ENCODE measurements around the gene ISOC2. TPM values are rescaled to one million over a fixed set of nuclear protein-coding genes. Genes with fewer than 3 reads are reported as not detected.
"Not testable (repeated sequence)": the region's sequence is repeated elsewhere in the genome, so short reads cannot be mapped to it uniquely, and the experiment has no call there.

Gene ISOC2
- total and polyA plus RNA-seq, 4 experiments from 2014 or later: 9.9 to 29.4 (median 19.2) TPM

DNA sequence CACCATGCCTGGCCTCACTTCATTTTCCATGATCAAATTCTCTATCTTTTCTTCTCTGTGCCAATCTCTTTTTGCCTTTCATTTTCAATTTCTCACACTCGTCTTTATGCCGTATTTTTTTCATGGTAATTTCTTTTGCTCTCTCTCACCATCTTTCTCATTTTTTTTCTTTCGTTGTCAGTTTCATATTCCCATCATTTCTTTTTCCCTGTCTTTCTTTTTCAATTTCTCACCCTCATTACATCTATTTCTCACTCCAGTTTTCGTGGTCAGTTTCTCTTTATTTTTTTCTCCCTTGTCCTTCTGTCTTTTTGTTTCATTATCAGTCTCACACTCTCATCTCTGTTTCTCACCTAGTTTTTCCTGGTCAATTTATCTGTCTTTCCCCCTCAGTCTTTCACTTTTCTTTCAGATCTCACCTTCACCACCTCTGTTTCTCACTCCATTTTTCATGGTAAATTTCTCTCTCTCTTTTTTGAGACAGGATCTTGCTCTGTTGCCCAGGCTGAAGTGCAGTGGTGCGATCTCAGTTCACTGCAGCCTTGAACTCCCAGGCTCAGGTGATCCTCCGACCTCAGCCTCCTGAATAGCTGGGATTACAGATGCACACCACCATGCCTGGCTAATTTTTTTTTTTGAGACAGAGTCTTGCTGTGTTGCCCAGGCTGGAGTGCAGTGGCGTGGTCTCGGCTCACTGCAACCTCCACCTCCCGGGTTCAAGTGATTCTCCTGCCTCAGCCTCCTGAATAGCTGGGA, 40.9 kb upstream of the ISOC2 start:
- Mint-ChIP-seq H3K4me3 (peak overlapping the region in 2 of 8 donors; percentile 17 to 47), H3K4me1 (peaks cover 5 to 13% (median 10%) of the 10 kb centered on the region in 4 donors), H3K27me3 (no peaks in the 10 kb centered on the region), H3K36me3 (no peaks in the 10 kb centered on the region), H3K9me3 (no peaks in the 10 kb centered on the region), H3K27ac (peak overlapping the region in 4 of 7 donors; percentile 10 to 81 (median 24))
- Histone ChIP-seq H3K4me3 (ENCODE audit: low read length in 2 of 2) (no peak overlapping the region), H3K27me3 (ENCODE audit: insufficient read depth, low read length) (no peaks in the 10 kb centered on the region), H3K36me3 (ENCODE audit: insufficient read depth, low read length) (no peaks in the 10 kb centered on the region), H3K9me3 (ENCODE audit: control insufficient read depth in 1 of 2, low read length in 2 of 2) (no peaks in the 10 kb centered on the region), H3K27ac (ENCODE audit: low read depth, low read length) (no peak overlapping the region), H3K4me1 (ENCODE audit: insufficient read depth, low read length) (peaks cover 4% of the 10 kb centered on the region)
- intact Hi-C loops (cut with micrococcal nuclease): no loop called here
- POLR2A ChIA-PET (ENCODE audit: partially characterized antibody): interaction anchor here (3.2 kb wide), 1 partner anchor 130 kb away, joined by 13 read pairs; no protein-coding TSS in a partner anchor
- CTCF ChIA-PET (ENCODE audit: partially characterized antibody): interaction anchor here (1.8 to 4.3 kb wide), 3 partner anchors 11 to 361 kb away, joined by 19 to 111 read pairs (median 25); partner anchors contain the start of gene ZNF784
- DNase-seq: no peak

DNA sequence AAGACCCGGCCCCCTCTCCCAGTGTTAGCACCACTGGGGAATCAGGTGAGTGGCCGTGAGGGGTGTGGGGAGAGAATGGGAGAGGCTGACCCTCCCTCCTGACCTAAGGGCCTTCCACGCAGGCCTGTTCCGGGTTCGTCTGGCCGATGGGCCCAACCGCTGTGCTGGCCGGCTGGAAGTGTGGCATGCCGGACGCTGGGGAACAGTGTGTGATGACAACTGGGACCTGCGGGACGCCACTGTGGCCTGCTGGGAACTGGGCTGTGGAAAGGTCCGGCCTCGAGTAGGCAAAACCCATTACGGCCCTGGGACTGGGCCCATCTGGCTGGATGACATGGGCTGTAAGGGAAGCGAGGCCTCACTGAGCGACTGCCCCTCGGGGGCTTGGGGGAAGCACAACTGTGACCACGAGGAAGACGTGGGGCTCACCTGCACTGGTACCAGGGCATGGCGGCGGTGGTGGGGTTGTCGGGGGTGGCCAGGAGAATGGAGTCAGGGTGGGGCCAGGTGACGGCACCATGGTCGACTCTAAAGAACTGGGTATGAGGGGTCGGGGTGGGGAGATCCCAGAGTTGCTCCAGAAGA, 39.0 kb upstream of the ISOC2 start:
- no peak for DNase-seq
- Histone ChIP-seq H3K9me3 (ENCODE audit: control insufficient read depth in 1 of 2, low read length in 2 of 2) (no peaks in the 10 kb centered on the region), H3K27me3 (ENCODE audit: insufficient read depth, low read length) (no peaks in the 10 kb centered on the region), H3K36me3 (ENCODE audit: insufficient read depth, low read length) (no peaks in the 10 kb centered on the region), H3K4me1 (ENCODE audit: insufficient read depth, low read length) (peaks cover 4% of the 10 kb centered on the region), H3K4me3 (ENCODE audit: low read length in 2 of 2) (no peak overlapping the region), H3K27ac (ENCODE audit: low read depth, low read length) (no peak overlapping the region)
- Mint-ChIP-seq H3K27ac (no peak overlapping the region), H3K27me3 (peaks cover 0 to under 1% of the 10 kb centered on the region in 2 donors), H3K4me3 (no peak overlapping the region), H3K4me1 (peaks cover 5 to 13% (median 10%) of the 10 kb centered on the region in 4 donors), H3K36me3 (no peaks in the 10 kb centered on the region), H3K9me3 (no peaks in the 10 kb centered on the region)
- intact Hi-C loops (cut with micrococcal nuclease): no loop called here
- ChIA-PET POLR2A (ENCODE audit: partially characterized antibody) (no interaction called here), CTCF (ENCODE audit: partially characterized antibody) (interaction anchor here (1.1 kb wide), 1 partner anchor 359 kb away, joined by 3 read pairs; no protein-coding TSS in a partner anchor)

DNA sequence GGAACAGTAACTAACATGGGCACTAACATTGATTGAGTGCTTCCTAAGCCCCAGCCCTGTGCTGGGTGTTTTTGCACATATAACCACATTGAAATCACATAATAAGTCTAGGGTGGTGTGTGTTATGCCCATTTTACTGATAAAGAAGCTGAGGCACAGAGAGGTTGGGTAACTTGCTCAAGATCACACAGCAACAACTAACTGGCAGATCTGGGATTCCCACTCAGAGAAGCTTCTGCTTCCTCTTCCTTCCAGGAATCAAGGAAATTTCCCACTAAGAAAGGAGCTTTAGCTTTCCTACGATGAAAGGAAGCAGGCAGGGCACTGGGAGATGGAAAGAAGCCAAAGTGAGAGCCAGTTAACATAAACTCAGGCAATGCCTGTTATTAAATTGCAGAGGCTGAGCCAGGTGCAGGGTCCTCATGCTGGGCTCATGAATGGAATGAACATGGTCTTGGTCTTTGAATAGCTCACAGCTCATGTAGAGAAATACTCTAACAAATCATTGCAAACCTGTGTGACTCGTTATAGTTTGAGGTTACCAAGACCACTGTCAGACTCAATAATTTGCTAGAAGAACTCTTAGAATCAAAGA, 36.9 kb upstream of the ISOC2 start:
- H3K27me3 ChIP-seq (ENCODE audit: insufficient read depth, low read length): no peaks in the 10 kb centered on the region
- H3K27ac ChIP-seq (ENCODE audit: low read depth, low read length): no peak overlapping the region
- intact Hi-C loops (cut with micrococcal nuclease): no loop called here
- H3K4me3 ChIP-seq (ENCODE audit: low read length in 2 of 2): no peak overlapping the region
- H3K9me3 Mint-ChIP-seq: no peaks in the 10 kb centered on the region
- DNase-seq: no peak
- no peaks in the 10 kb centered on the region for H3K36me3 Mint-ChIP-seq
- H3K4me1 Mint-ChIP-seq: peaks cover 4 to 7% (median 5%) of the 10 kb centered on the region in 4 donors
- POLR2A ChIA-PET (ENCODE audit: partially characterized antibody): interaction anchor here (1.4 kb wide), 1 partner anchor 22 kb away, joined by 4 read pairs; the partner anchor contains the start of gene ZNF628
- peaks cover 0 to 1% of the 10 kb centered on the region in 2 donors for H3K27me3 Mint-ChIP-seq
- H3K9me3 ChIP-seq (ENCODE audit: control insufficient read depth in 1 of 2, low read length in 2 of 2): no peaks in the 10 kb centered on the region
- CTCF ChIA-PET (ENCODE audit: partially characterized antibody): interaction anchor here (1.7 kb wide), 1 partner anchor 31 kb away, joined by 9 read pairs; no protein-coding TSS in a partner anchor
- no peak overlapping the region for H3K4me3 Mint-ChIP-seq
- H3K27ac Mint-ChIP-seq: no peak overlapping the region
- H3K36me3 ChIP-seq (ENCODE audit: insufficient read depth, low read length): no peaks in the 10 kb centered on the region
- H3K4me1 ChIP-seq (ENCODE audit: insufficient read depth, low read length): peaks cover 1% of the 10 kb centered on the region

DNA sequence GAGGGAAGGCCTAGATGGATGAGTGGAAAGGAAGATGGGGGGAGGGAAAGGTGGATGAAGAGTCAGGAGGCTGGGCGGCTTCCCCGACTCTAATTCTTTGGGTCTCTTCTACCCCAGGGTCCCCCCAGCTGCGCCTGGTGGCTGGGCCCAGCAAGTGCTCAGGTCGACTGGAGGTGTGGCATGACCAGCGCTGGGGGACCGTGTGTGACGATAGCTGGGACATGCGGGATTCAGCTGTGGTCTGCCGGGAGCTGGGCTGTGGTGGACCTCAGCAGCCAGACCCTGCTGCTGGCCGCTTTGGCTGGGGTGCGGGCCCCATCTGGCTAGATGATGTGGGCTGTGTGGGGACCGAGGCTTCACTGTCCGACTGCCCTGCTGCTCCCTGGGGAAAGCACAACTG, 36.3 kb upstream of the ISOC2 start:
- POLR2A ChIA-PET (ENCODE audit: partially characterized antibody): interaction anchor here (1.4 kb wide), 1 partner anchor 21 kb away, joined by 4 read pairs; the partner anchor contains the start of gene ZNF628

DNA sequence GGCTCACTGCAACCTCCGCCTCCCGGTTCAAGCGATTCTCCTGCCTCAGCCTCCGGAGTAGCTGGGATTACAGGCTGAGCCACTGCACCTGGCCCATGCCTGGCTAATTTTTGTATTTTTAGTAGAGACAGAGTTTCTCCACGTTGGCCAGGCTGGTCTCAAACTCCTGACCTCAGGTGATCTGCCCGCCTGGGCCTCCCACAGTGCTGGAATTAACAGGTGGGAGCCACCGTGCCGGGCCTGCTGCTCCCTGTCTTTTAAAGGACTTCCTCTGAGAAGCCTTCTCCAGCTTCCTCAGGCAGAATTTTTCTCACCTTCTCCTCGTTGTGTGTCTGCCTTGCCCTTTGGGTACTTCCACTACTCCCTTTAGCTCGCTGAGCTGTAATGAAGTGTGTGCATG, 35.4 kb upstream of the ISOC2 start:
- H3K27ac ChIP-seq (ENCODE audit: low read depth, low read length); H3K36me3 ChIP-seq (ENCODE audit: insufficient read depth, low read length); H3K4me1 ChIP-seq (ENCODE audit: insufficient read depth, low read length); H3K27ac Mint-ChIP-seq; H3K27me3 ChIP-seq (ENCODE audit: insufficient read depth, low read length); H3K9me3 ChIP-seq (ENCODE audit: control insufficient read depth in 1 of 2, low read length in 2 of 2); intact Hi-C loops (cut with micrococcal nuclease); H3K4me3 Mint-ChIP-seq; H3K4me3 ChIP-seq (ENCODE audit: low read length in 2 of 2); POLR2A ChIA-PET (ENCODE audit: partially characterized antibody); H3K9me3 Mint-ChIP-seq; H3K27me3 Mint-ChIP-seq; H3K4me1 Mint-ChIP-seq; DNase-seq; H3K36me3 Mint-ChIP-seq: not testable (repeated sequence)
- CTCF ChIA-PET (ENCODE audit: partially characterized antibody): interaction anchor here (1.5 to 3.5 kb wide), 3 partner anchors 8 to 29 kb away, joined by 3 to 14 read pairs (median 9); partner anchors contain the start of gene NAT14

More for the DNA sequence above, 36.3 kb upstream of the ISOC2 start:
- H3K9me3 ChIP-seq (ENCODE audit: control insufficient read depth in 1 of 2, low read length in 2 of 2): no peaks in the 10 kb centered on the region
- CTCF ChIA-PET (ENCODE audit: partially characterized antibody): interaction anchor here (1.7 kb wide), 1 partner anchor 30 kb away, joined by 9 read pairs; no protein-coding TSS in a partner anchor
- H3K4me1 ChIP-seq (ENCODE audit: insufficient read depth, low read length): no peaks in the 10 kb centered on the region
- Mint-ChIP-seq H3K9me3 (no peaks in the 10 kb centered on the region), H3K4me1 (peaks cover 0 to 4% (median 1%) of the 10 kb centered on the region in 4 donors), H3K4me3 (no peak overlapping the region), H3K36me3 (no peaks in the 10 kb centered on the region), H3K27ac (no peak overlapping the region), H3K27me3 (peaks cover 2 to 5% of the 10 kb centered on the region in 2 donors)
- H3K27ac ChIP-seq (ENCODE audit: low read depth, low read length): no peak overlapping the region
- H3K4me3 ChIP-seq (ENCODE audit: low read length in 2 of 2): no peak overlapping the region
- no peaks in the 10 kb centered on the region for H3K36me3 ChIP-seq (ENCODE audit: insufficient read depth, low read length)
- no peaks in the 10 kb centered on the region for H3K27me3 ChIP-seq (ENCODE audit: insufficient read depth, low read length)
- DNase-seq: no peak
- intact Hi-C loops (cut with micrococcal nuclease): no loop called here

DNA sequence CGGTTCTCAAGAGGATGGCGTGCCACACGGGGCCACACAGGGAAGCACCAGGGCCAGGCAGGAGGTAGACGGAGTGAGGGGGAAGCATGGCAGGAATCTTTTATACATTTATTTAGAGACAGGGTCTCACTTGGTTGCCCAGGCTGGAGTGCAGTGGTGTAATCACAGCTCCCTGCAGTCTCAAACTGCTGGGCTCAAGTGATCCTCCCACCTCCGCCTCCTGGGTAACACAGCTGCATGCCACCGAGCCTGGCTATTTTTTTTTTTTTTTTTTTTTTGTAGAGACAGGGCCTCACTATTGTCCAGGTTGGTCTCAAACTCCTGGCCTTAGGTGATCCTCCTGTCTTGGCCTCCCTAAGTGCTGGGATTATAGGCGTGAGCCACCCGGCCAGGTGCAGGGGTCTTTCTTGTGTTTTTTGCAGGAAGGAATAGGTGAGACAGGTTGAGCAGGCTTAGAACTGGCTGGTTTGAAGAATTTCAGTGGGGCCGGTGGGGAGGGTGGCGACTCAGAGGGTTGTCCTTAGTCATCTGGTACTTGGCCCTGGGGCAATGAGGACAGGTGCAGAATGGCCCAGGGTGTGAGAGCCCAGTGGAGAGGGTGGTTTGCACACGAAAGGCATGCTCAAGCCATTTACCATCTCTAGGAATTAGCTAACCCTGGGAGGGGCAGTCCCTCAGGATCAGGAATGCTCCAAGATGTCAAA, 34.4 kb upstream of the ISOC2 start:
- no peaks in the 10 kb centered on the region for H3K36me3 ChIP-seq (ENCODE audit: insufficient read depth, low read length)
- CTCF ChIA-PET (ENCODE audit: partially characterized antibody): interaction anchor here (1.5 to 3.5 kb wide), 2 partner anchors 9 to 10 kb away, joined by 3 to 14 read pairs; partner anchors contain the start of gene NAT14
- no peaks in the 10 kb centered on the region for H3K27me3 ChIP-seq (ENCODE audit: insufficient read depth, low read length)
- H3K4me3 Mint-ChIP-seq: no peak overlapping the region
- no peaks in the 10 kb centered on the region for H3K9me3 ChIP-seq (ENCODE audit: control insufficient read depth in 1 of 2, low read length in 2 of 2)
- H3K36me3 Mint-ChIP-seq: no peaks in the 10 kb centered on the region
- H3K27me3 Mint-ChIP-seq: peaks cover 5 to 12% of the 10 kb centered on the region in 2 donors
- H3K9me3 Mint-ChIP-seq: no peaks in the 10 kb centered on the region
- peaks cover 0 to 2% (median under 1%) of the 10 kb centered on the region in 4 donors for H3K4me1 Mint-ChIP-seq
- DNase-seq: no peak
- H3K27ac ChIP-seq (ENCODE audit: low read depth, low read length): no peak overlapping the region
- H3K4me3 ChIP-seq (ENCODE audit: low read length in 2 of 2): no peak overlapping the region
- H3K27ac Mint-ChIP-seq: no peak overlapping the region
- H3K4me1 ChIP-seq (ENCODE audit: insufficient read depth, low read length): no peaks in the 10 kb centered on the region
- POLR2A ChIA-PET (ENCODE audit: partially characterized antibody): interaction anchor here (2.0 kb wide), 1 partner anchor 19 kb away, joined by 9 read pairs; the partner anchor contains the start of gene ZNF628
- intact Hi-C loops (cut with micrococcal nuclease): no loop called here
